Thyroid gland (tissue), 4 donors: ENCODE measurements around the gene CAV3.

Experiments
- POLR2A ChIP-seq, 2 donors: fragments of 450-650 bp; IDR thresholded peaks; one replicate each; pipeline ENCODE4 v1.6.1; 2017; ENCODE audit warnings: antibody characterized with exemption in 2 of 2, mild to moderate bottlenecking in 2 of 2, moderate library complexity in 1 of 2
- TF ChIP-seq, protein P1 (sequence below), 6 experiments: fragments of 200-600 bp in 3 of 6; fragments of 450-650 bp in 3 of 6; sonication (generic) in 3 of 6; IDR thresholded peaks; one replicate each; pipeline ENCODE4 v1.5.1; 2016 to 2019; ENCODE audit warnings: antibody characterized with exemption in 6 of 6, mild to moderate bottlenecking in 2 of 6, inconsistent platforms in 1 of 6, moderate library complexity in 1 of 6

DNA sequence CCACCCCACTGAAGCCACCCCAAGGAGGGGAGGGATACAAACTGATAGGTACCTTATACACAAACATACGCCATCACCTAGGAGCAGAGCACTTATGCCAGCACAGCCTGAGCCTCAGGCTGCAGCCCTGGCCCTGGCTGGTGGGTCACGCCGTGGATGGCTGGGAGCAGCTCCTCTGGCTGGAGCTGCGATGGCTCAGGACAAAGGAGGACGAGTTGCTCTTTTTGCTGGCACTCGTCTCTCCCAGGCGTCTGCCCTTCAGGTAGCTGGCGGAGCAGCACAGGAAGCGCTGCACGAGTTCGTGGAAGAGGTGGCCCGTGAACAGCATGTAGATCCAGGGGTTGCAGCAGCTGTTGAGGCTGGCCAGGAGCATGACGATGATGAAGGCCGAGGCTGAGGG lies 19.2 kb downstream of the CAV3 start:
- TF ChIP-seq POLR2A (IDR thresholded peaks at IDR 0.05): no peak
- TF ChIP-seq, protein P1, sequence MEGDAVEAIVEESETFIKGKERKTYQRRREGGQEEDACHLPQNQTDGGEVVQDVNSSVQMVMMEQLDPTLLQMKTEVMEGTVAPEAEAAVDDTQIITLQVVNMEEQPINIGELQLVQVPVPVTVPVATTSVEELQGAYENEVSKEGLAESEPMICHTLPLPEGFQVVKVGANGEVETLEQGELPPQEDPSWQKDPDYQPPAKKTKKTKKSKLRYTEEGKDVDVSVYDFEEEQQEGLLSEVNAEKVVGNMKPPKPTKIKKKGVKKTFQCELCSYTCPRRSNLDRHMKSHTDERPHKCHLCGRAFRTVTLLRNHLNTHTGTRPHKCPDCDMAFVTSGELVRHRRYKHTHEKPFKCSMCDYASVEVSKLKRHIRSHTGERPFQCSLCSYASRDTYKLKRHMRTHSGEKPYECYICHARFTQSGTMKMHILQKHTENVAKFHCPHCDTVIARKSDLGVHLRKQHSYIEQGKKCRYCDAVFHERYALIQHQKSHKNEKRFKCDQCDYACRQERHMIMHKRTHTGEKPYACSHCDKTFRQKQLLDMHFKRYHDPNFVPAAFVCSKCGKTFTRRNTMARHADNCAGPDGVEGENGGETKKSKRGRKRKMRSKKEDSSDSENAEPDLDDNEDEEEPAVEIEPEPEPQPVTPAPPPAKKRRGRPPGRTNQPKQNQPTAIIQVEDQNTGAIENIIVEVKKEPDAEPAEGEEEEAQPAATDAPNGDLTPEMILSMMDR (IDR thresholded peaks at IDR 0.05): no peak
